ENCODE measurements around the gene CABCOCO1. TPM values are rescaled to one million over a fixed set of nuclear protein-coding genes. Genes with fewer than 3 reads are reported as not detected.
A peak's percentile ranks its signal among the peaks of the same experiment; 100 is the strongest.

CABCOCO1 gene
- total and polyA plus RNA-seq, 2 of the 13 experiments (the other 11 are each of a cell fraction or from before 2014, with no cell fraction given), result not detected

DNA sequence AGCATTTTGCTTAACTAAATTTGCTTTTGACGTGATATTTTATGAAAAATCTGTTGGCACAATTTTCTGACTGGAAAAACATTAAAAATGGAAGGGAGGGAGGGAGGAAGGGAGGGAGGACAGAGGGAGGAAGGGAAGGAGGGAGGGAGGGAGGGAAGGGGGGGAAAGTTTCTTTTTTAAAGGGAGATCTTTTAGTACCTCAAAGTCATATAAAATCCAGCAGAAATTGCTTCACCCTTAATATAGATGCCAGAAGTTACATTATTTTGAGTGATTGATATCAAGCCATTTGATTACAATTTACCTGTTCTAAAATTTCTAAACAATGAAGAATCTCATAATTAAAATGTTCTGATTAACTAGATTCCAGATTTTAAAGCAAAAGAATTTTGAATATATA lies 68.9 kb downstream of the CABCOCO1 start:
- no peak for DNase-seq (ENCODE audit: low spot score)
- H3K9ac ChIP-seq (ENCODE audit: insufficient read depth, low read depth, low read length), result no peak overlapping the region
- intact Hi-C loops (cut with micrococcal nuclease; ENCODE audit: unreplicated experiment), result loop anchor here (2.0 to 5.0 kb wide), 2 partner anchors 124 to 915 kb away; no protein-coding TSS in a partner anchor
- CTCF ChIA-PET (ENCODE audit: low intra/inter-chr PET ratio, low total read pairs), result no interaction called here
- FAIRE-seq, result no peak
- H3K4me1 ChIP-seq (ENCODE audit: insufficient read depth, low read length), result no peaks in the 10 kb centered on the region
- TF ChIP-seq HNRNPK (IDR thresholded peaks at IDR 0.05; ENCODE audit: low read depth, low read length, poor library complexity, severe bottlenecking), result peak; percentile 98
- TF ChIP-seq ZBTB7B (CRISPR knock-in tag; IDR thresholded peaks at IDR 0.05), result no peak
- no peak overlapping the region for H3K4me2 ChIP-seq (ENCODE audit: low read depth, low read length)
- H3K79me2 ChIP-seq (ENCODE audit: insufficient read depth, low read length), result no peaks in the 10 kb centered on the region
- no TSS peak for BruUV-seq (replicated peaks)
- H2AFZ ChIP-seq (ENCODE audit: low read length), result no peak overlapping the region
- WGBS (ENCODE audit: low lambda C conversion rate), result 0% methylated on average over 1 of the region's 1 CpG
- H3K9me3 ChIP-seq (ENCODE audit: low read length), result no peaks in the 10 kb centered on the region
- no peak overlapping the region for H3K27ac ChIP-seq (ENCODE audit: extremely low read length, insufficient read depth, low read length)
- POLR2A ChIA-PET, result no interaction called here
- no peaks in the 10 kb centered on the region for H3K36me3 ChIP-seq (replicated peaks in 1 of 2; ENCODE audit: control insufficient read depth in 1 of 2, insufficient read depth in 2 of 2, low read length in 2 of 2)
- H3K27me3 ChIP-seq (ENCODE audit: control insufficient read depth in 1 of 2, insufficient read depth in 2 of 2, low read length in 2 of 2), result peaks cover 0 to 1% of the 10 kb centered on the region in 2 experiments; a peak in 1 of 5 replicates
- H4K20me1 ChIP-seq (ENCODE audit: insufficient read depth, low read length), result no peaks in the 10 kb centered on the region
- H3K4me3 ChIP-seq (replicated peaks in 1 of 3; ENCODE audit: insufficient read depth in 1 of 3, low read depth in 2 of 3, low read length in 3 of 3), result no peak overlapping the region
- ATAC-seq, result no peak
- in situ Hi-C loops (cut with HindIII; ENCODE audit: extremely low pct_ligation_motif_present, low pct_unique_long_range_greater_than_20kb), result loop anchor here (10.0 kb wide), 1 partner anchor 917 kb away; no protein-coding TSS in a partner anchor

- ChIA-PET POLR2A (no interaction called here), CTCF (ENCODE audit: low intra/inter-chr PET ratio, low total read pairs) (no interaction called here)
- FAIRE-seq (no peak), ATAC-seq (no peak), DNase-seq (ENCODE audit: low spot score) (no peak)
- H3K9ac ChIP-seq (ENCODE audit: insufficient read depth, low read depth, low read length), result no peak overlapping the region
- H3K9me3 ChIP-seq (ENCODE audit: low read length), result no peaks in the 10 kb centered on the region
- no peak overlapping the region for H3K27ac ChIP-seq (ENCODE audit: extremely low read length, insufficient read depth, low read length)
- intact Hi-C loops (cut with micrococcal nuclease; ENCODE audit: unreplicated experiment) (loop anchor here (2.0 to 5.0 kb wide), 2 partner anchors 125 to 916 kb away; no protein-coding TSS in a partner anchor), in situ Hi-C loops (cut with HindIII; ENCODE audit: extremely low pct_ligation_motif_present, low pct_unique_long_range_greater_than_20kb) (loop anchor here (10.0 kb wide), 1 partner anchor 918 kb away; no protein-coding TSS in a partner anchor)
- H2AFZ ChIP-seq (ENCODE audit: low read length), result no peak overlapping the region
- H4K20me1 ChIP-seq (ENCODE audit: insufficient read depth, low read length), result no peaks in the 10 kb centered on the region
- no peaks in the 10 kb centered on the region for H3K4me1 ChIP-seq (ENCODE audit: insufficient read depth, low read length)
- 33% methylated on average over 4 of the region's 4 CpGs for WGBS (ENCODE audit: low lambda C conversion rate)
- H3K27me3 ChIP-seq (ENCODE audit: control insufficient read depth in 1 of 2, insufficient read depth in 2 of 2, low read length in 2 of 2), result peaks cover 0 to 1% of the 10 kb centered on the region in 2 experiments; a peak in 1 of 5 replicates
- no TSS peak for BruUV-seq (replicated peaks)
- H3K79me2 ChIP-seq (ENCODE audit: insufficient read depth, low read length), result no peaks in the 10 kb centered on the region
- no peaks in the 10 kb centered on the region for H3K36me3 ChIP-seq (replicated peaks in 1 of 2; ENCODE audit: control insufficient read depth in 1 of 2, insufficient read depth in 2 of 2, low read length in 2 of 2)
- no peak overlapping the region for H3K4me2 ChIP-seq (ENCODE audit: low read depth, low read length)
- no peak overlapping the region for H3K4me3 ChIP-seq (replicated peaks in 1 of 3; ENCODE audit: insufficient read depth in 1 of 3, low read depth in 2 of 3, low read length in 3 of 3)
- TF ChIP-seq, protein P1, sequence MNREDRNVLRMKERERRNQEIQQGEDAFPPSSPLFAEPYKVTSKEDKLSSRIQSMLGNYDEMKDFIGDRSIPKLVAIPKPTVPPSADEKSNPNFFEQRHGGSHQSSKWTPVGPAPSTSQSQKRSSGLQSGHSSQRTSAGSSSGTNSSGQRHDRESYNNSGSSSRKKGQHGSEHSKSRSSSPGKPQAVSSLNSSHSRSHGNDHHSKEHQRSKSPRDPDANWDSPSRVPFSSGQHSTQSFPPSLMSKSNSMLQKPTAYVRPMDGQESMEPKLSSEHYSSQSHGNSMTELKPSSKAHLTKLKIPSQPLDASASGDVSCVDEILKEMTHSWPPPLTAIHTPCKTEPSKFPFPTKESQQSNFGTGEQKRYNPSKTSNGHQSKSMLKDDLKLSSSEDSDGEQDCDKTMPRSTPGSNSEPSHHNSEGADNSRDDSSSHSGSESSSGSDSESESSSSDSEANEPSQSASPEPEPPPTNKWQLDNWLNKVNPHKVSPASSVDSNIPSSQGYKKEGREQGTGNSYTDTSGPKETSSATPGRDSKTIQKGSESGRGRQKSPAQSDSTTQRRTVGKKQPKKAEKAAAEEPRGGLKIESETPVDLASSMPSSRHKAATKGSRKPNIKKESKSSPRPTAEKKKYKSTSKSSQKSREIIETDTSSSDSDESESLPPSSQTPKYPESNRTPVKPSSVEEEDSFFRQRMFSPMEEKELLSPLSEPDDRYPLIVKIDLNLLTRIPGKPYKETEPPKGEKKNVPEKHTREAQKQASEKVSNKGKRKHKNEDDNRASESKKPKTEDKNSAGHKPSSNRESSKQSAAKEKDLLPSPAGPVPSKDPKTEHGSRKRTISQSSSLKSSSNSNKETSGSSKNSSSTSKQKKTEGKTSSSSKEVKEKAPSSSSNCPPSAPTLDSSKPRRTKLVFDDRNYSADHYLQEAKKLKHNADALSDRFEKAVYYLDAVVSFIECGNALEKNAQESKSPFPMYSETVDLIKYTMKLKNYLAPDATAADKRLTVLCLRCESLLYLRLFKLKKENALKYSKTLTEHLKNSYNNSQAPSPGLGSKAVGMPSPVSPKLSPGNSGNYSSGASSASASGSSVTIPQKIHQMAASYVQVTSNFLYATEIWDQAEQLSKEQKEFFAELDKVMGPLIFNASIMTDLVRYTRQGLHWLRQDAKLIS (CRISPR knock-in tag; IDR thresholded peaks at IDR 0.05), result no peak
- TF ChIP-seq KAT7 (CRISPR knock-in tag; IDR thresholded peaks at IDR 0.05; ENCODE audit: borderline replicate concordance) (no peak), NR1H2 (CRISPR knock-in tag; IDR thresholded peaks at IDR 0.05; ENCODE audit: borderline replicate concordance, low read depth) (no peak)
These were observed 70.0 kb downstream of the CABCOCO1 start for GRCh38 chr10:61732629-61733278.

All from HepG2 (cell line).